ENCODE measurements around the gene DDA1.

Gene DDA1

DNA sequence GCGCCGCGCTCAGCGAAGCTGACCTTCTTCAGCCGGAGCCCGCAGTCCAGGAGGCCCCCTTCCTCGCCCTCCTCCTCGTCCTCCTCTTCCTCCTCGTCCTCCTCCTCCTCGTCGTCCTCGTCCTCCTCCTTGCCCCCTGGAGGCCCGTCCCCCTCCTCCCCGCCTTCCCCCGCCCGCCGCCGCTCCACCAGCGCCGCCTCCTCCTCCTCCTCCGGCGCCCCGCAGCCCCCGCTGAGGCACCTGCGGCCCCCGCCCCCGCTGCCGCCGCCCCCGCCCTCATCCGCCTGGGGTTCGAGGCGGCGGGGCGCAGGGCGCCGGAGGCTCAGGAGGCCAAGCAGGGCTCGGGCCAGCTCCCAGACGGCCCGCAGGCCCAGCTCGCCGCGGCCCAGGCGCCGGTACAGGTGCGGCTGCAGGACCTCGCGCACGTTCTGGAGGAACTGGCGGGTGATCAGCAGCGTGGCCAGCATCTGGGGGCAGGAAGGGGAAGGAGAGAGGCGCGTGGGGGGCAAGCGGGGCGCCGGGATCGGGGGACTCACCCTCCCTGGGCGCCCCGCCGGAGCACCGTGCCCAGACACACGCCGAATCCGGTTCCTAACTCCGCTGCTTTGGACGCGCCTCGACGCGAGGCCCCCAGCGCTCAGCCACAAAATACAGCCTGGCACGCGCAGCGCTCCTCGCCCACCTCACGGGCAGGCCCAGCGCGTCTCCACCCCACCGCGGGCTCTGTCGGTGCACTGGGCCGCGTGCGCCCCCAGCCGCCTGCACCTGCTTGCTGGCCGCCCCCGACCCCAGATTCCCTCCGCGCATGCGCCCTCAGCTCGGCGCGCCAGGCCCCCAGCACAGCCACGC lies 19.4 kb downstream of the DDA1 start:
- TF ChIP-seq, protein P1, sequence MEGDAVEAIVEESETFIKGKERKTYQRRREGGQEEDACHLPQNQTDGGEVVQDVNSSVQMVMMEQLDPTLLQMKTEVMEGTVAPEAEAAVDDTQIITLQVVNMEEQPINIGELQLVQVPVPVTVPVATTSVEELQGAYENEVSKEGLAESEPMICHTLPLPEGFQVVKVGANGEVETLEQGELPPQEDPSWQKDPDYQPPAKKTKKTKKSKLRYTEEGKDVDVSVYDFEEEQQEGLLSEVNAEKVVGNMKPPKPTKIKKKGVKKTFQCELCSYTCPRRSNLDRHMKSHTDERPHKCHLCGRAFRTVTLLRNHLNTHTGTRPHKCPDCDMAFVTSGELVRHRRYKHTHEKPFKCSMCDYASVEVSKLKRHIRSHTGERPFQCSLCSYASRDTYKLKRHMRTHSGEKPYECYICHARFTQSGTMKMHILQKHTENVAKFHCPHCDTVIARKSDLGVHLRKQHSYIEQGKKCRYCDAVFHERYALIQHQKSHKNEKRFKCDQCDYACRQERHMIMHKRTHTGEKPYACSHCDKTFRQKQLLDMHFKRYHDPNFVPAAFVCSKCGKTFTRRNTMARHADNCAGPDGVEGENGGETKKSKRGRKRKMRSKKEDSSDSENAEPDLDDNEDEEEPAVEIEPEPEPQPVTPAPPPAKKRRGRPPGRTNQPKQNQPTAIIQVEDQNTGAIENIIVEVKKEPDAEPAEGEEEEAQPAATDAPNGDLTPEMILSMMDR (conservative IDR thresholded peaks at IDR 0.05) = no peak

DNA sequence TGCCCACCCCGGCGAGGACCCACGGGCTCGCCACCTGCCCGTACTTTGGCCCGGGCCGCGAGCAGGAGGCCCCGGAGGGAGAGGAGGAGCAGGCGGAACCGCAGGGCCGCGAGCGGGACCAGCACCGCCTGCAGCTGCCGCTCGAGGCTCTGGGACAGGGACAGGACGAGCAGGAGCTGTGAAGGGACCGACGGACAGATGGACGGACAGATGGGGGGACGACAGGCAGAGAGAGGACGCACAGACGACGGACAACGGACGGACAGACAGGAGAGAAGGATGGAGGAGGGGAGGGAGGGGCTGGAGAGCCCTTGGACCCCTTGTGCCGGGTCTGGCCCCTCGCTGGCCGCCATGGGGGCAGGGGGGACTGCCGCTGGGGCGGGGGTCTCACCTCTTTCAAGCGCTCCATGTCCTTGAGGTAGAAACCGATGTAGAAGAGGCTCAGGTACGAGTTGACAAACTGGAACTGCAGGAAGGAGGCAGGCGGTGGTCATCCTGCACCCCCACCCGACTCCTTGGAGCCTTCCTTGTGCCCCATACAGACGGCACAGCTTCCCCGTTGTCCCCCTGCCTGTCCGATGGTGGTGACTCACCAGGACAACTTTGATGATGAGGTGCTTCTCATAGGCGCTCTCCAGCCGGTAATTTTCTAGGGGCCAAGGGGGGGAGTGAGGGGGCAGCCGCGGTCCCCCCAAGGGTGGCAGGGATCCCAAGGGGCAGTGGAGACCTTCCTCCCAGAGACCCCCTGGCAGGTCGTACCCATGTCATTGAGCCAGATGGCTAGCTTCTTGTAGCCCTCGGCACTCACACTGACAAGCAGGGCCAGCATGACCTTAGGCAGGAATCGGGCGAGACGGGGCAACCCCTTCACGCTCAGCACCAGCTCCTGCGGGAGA lies 20.3 kb downstream of the DDA1 start:
- H3K27ac ChIP-seq = peak overlapping the region; percentile 93; the same call in 1 of the 2 replicates
- TF ChIP-seq, protein P1 (conservative IDR thresholded peaks at IDR 0.05) = no peak

More for the DNA sequence above, 19.4 kb downstream of the DDA1 start:
- H3K27ac ChIP-seq = peak overlapping the region; percentile 93

DNA sequence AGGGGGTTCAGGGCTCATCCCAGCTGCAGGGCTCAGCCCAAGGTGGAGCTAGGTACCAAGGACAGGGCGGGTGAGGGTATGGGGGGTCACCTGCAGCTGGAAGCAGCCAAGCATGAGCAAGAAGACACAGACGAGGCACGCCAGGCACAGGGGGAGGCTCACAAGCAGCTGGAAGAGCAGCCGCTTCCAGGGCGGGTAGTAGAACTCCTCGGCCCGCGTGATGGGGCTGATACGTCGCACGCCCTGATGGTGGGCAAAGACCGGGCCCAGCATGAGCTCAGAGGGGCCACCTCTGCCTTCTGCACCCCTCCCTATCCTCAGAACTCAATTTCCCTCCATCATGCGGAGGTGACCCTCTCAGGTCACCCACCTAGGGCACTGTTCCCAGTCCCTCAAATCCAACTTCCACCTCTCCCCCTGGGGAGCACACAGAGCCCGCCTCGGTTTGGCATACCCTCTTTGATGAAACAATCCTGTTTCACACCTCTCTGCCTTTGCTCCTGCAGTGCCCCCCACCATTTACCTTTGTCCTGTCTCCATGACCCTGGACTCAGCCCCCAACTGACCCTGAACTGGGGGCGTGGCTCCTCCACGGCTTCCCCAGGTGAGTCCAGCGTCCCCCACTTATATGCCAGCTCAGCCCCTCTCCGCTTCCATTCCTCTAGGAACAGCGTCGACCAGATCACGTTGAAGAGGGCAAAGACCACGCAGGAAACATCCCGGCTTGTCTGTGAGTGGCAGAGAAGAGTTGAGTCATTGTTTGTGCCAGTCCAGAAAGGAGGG lies 21.1 kb downstream of the DDA1 start:
- no peak overlapping the region for H3K27ac ChIP-seq
- TF ChIP-seq, protein P1 (conservative IDR thresholded peaks at IDR 0.05) = no peak

DNA sequence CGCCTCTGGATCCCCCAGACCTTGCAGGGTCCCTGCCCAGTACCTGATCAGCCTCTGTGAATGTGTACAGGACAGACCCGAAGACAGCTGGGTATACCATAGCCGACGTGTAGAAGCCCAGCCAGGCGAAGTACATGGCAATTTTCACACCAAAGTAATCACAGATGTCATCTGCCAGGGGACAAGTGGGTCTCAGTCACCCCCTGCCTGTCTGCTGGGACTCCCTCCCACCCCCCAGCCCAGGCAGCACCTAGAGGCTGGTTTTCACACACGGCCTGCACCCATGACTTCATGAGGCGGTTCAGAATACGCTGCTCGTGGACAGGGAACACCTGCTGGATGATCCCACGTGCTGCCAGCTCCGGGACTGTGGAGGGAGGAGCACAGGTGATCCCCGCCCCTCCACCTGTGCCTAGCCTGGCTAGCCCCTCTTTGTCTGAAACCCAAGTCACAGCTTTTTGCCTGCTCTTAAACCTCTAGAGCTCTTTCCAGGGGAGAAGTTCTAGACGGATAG lies 21.7 kb downstream of the DDA1 start:
- no peak overlapping the region for H3K27ac ChIP-seq
- TF ChIP-seq, protein P1 (conservative IDR thresholded peaks at IDR 0.05) = no peak

DNA sequence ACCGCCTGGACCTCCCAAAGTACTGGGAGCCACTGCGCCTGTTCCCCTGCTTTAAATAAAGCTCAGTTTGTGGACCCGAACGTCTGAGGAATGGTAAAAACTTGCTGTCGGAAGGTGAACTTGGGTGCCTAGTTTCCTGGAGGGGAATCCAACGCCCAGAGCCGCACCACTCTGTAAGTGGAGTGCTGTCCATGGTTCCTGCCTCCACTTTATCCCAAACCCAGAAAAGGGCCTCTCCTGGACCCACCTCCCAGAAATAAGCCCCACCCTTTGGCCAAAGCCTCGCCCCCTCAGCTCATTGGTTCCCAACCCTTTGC lies 23.0 kb downstream of the DDA1 start:
- TF ChIP-seq, protein P1 (conservative IDR thresholded peaks at IDR 0.05) = no peak
- H3K27ac ChIP-seq = no peak overlapping the region

DNA sequence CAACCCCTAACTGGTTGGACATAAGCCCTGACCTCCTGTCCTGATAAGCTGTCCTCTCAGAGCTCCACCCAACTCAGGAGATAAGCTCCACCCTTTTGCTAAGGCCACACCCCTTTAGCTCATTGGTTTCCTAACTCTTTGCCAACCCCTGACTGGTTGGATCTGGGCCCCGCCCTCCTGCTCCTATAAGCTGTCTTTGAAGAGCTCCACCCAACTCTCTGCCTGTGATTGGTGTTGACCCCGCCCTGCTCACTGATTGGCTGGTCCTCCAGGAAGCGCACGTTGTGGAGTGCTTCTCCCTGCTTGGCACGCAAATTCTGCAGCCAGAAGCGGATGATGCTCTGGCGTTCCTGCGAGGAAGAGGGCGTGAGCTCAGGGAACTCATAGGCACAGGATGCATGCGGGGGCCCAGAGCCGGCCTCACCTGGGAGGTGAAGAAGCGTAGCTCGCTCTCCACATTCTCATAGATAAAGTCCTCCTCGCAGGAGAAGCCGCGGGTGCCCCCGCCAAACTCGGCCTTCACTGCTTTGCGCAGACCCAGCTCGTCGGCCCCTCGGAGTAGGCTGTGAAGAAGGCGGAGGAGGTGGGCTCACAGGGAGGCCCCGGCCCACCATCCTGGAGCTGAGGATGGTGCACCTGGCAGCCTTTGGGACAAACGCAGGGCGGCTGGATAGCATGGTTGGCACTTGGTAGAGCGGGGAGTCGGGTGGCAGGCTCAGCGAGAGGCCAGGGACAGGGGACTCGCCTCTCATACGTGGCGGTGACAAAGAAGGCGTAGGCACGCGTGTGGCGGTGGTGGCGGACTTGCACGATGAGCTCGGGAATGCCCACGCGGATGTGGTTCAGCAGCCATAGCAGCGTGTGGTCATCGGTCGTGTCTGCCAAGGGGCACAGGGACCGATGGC lies 23.6 kb downstream of the DDA1 start:
- TF ChIP-seq, protein P1 (conservative IDR thresholded peaks at IDR 0.05) = no peak
- H3K27ac ChIP-seq = no peak overlapping the region

Data from VCaP (cell line).